GM12872 (cell line): ENCODE results near the gene PCSK1.

Experiments
- CTCF ChIP-seq: IDR thresholded peaks from 3 replicates; pipeline ENCODE4 v1.5.1; 2011; ENCODE audit warnings: low read depth, mild to moderate bottlenecking, low read length, moderate library complexity; ENCODE audit not compliant: insufficient read depth

The PCSK1 gene

GRCh38 chr5:96468956-96469355 lies 35.9 kb upstream of the PCSK1 start:
- no peak for TF ChIP-seq CTCF

GRCh38 chr5:96463091-96463490 lies 30.0 kb upstream of the PCSK1 start:
- no peak for TF ChIP-seq CTCF

- no peak for TF ChIP-seq CTCF
These were observed 26.5 kb upstream of the PCSK1 start for GRCh38 chr5:96459313-96460121.

GRCh38 chr5:96458176-96458575 lies 25.1 kb upstream of the PCSK1 start:
- TF ChIP-seq CTCF = no peak

GRCh38 chr5:96455789-96456188 lies 22.7 kb upstream of the PCSK1 start:
- no peak for TF ChIP-seq CTCF

- TF ChIP-seq CTCF = no peak
These were observed 20.3 kb upstream of the PCSK1 start for GRCh38 chr5:96453394-96453793.

- no peak for TF ChIP-seq CTCF
These were observed 14.9 kb upstream of the PCSK1 start for GRCh38 chr5:96447949-96448348.
